GM12878 (cell line): ENCODE results near the gene CNOT10.

ENCODE experiments used
- CREB1 ChIP-seq: IDR thresholded peaks from 2 replicates; pipeline ENCODE4 v1.6.1; 2012; ENCODE audit warnings: low read depth, mild to moderate bottlenecking, inconsistent platforms
- CREM ChIP-seq: IDR thresholded peaks from 2 replicates; pipeline ENCODE4 v1.6.1; 2014; ENCODE audit warnings: antibody characterized with exemption, low read depth
- POLR2A ChIP-seq: IDR thresholded peaks from 2 replicates; pipeline ENCODE4 v1.6.1; 2011; ENCODE audit warnings: low read depth, mild to moderate bottlenecking, low read length
- ZNF207 ChIP-seq: fragments of 450-650 bp; IDR thresholded peaks from 2 replicates; pipeline ENCODE4 v1.6.1; 2014; ENCODE audit warnings: antibody characterized with exemption, mild to moderate bottlenecking, borderline replicate concordance
- ZNF274 ChIP-seq: IDR thresholded peaks from one replicate; pipeline ENCODE4 v1.8.0; 2011; ENCODE audit not compliant: insufficient read length, insufficient read depth
- TF ChIP-seq, protein P1 (sequence below): fragments of 450-650 bp; IDR thresholded peaks from 2 replicates; pipeline ENCODE4 v1.6.1; 2017; ENCODE audit warnings: mild to moderate bottlenecking
- TF ChIP-seq, protein P2 (sequence below), 3 experiments: IDR thresholded peaks in 2 of 3; conservative IDR thresholded peaks in 1 of 3; 2 replicates each; pipeline ENCODE4 v1.5.1; 2011; ENCODE audit warnings: low read depth in 3 of 3, low read length in 3 of 3, mild to moderate bottlenecking in 3 of 3, control low read depth in 2 of 3, moderate library complexity in 2 of 3, inconsistent platforms in 1 of 3, mixed read lengths in 1 of 3; ENCODE audit not compliant: control insufficient read depth in 2 of 3, insufficient read depth in 1 of 3; ENCODE audit errors: extremely low read depth in 1 of 3
- TF ChIP-seq, protein P3 (sequence below): fragments of 450-650 bp; IDR thresholded peaks from 2 replicates; pipeline ENCODE4 v1.6.1; 2018; ENCODE audit warnings: borderline replicate concordance, mild to moderate bottlenecking; ENCODE audit not compliant: partially characterized antibody
- TF ChIP-seq, protein P4 (sequence below): fragments of 450-650 bp; IDR thresholded peaks from 2 replicates; pipeline ENCODE4 v1.6.1; 2017; ENCODE audit warnings: mild to moderate bottlenecking, moderate library complexity

DNA sequence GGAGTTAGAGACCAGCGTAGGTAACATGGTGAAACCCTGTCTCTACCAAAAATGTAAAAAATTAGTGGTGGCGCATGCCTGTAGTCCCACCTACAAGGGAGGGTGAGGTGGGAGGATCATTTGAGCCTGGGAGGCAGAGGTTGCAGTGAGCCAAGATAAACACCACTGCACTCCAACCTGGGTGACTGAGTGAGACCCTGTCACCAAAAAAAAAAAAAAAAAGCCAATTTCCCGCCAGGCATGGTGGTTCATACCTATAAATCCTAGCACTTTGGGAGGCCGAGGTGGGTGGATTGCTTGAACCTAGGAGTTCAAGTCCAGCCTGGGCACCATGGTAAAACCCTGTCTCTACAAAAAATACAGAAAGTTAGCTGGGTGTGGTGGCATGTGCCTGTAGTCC lies 6.9 kb downstream of the CNOT10 start:
- TF ChIP-seq ZNF207 (no peak), CREB1 (no peak), ZNF274 (no peak), POLR2A (no peak), CREM (no peak)
- TF ChIP-seq, protein P1, sequence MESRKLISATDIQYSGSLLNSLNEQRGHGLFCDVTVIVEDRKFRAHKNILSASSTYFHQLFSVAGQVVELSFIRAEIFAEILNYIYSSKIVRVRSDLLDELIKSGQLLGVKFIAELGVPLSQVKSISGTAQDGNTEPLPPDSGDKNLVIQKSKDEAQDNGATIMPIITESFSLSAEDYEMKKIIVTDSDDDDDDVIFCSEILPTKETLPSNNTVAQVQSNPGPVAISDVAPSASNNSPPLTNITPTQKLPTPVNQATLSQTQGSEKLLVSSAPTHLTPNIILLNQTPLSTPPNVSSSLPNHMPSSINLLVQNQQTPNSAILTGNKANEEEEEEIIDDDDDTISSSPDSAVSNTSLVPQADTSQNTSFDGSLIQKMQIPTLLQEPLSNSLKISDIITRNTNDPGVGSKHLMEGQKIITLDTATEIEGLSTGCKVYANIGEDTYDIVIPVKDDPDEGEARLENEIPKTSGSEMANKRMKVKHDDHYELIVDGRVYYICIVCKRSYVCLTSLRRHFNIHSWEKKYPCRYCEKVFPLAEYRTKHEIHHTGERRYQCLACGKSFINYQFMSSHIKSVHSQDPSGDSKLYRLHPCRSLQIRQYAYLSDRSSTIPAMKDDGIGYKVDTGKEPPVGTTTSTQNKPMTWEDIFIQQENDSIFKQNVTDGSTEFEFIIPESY, result no peak
- TF ChIP-seq, protein P2, sequence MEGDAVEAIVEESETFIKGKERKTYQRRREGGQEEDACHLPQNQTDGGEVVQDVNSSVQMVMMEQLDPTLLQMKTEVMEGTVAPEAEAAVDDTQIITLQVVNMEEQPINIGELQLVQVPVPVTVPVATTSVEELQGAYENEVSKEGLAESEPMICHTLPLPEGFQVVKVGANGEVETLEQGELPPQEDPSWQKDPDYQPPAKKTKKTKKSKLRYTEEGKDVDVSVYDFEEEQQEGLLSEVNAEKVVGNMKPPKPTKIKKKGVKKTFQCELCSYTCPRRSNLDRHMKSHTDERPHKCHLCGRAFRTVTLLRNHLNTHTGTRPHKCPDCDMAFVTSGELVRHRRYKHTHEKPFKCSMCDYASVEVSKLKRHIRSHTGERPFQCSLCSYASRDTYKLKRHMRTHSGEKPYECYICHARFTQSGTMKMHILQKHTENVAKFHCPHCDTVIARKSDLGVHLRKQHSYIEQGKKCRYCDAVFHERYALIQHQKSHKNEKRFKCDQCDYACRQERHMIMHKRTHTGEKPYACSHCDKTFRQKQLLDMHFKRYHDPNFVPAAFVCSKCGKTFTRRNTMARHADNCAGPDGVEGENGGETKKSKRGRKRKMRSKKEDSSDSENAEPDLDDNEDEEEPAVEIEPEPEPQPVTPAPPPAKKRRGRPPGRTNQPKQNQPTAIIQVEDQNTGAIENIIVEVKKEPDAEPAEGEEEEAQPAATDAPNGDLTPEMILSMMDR (IDR thresholded peaks at IDR 0.05 in 2 of 3, conservative IDR thresholded peaks at IDR 0.05 in 1 of 3; ENCODE audit: control insufficient read depth in 2 of 3, extremely low read depth in 1 of 3, insufficient read depth in 1 of 3, low read depth in 3 of 3, low read length in 3 of 3), result no peak
- TF ChIP-seq, protein P3, sequence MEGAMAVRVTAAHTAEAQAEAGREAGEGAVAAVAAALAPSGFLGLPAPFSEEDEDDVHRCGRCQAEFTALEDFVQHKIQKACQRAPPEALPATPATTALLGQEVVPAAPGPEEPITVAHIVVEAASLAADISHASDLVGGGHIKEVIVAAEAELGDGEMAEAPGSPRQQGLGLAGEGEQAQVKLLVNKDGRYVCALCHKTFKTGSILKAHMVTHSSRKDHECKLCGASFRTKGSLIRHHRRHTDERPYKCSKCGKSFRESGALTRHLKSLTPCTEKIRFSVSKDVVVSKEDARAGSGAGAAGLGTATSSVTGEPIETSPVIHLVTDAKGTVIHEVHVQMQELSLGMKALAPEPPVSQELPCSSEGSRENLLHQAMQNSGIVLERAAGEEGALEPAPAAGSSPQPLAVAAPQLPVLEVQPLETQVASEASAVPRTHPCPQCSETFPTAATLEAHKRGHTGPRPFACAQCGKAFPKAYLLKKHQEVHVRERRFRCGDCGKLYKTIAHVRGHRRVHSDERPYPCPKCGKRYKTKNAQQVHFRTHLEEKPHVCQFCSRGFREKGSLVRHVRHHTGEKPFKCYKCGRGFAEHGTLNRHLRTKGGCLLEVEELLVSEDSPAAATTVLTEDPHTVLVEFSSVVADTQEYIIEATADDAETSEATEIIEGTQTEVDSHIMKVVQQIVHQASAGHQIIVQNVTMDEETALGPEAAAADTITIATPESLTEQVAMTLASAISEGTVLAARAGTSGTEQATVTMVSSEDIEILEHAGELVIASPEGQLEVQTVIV, result no peak
- TF ChIP-seq, protein P4, sequence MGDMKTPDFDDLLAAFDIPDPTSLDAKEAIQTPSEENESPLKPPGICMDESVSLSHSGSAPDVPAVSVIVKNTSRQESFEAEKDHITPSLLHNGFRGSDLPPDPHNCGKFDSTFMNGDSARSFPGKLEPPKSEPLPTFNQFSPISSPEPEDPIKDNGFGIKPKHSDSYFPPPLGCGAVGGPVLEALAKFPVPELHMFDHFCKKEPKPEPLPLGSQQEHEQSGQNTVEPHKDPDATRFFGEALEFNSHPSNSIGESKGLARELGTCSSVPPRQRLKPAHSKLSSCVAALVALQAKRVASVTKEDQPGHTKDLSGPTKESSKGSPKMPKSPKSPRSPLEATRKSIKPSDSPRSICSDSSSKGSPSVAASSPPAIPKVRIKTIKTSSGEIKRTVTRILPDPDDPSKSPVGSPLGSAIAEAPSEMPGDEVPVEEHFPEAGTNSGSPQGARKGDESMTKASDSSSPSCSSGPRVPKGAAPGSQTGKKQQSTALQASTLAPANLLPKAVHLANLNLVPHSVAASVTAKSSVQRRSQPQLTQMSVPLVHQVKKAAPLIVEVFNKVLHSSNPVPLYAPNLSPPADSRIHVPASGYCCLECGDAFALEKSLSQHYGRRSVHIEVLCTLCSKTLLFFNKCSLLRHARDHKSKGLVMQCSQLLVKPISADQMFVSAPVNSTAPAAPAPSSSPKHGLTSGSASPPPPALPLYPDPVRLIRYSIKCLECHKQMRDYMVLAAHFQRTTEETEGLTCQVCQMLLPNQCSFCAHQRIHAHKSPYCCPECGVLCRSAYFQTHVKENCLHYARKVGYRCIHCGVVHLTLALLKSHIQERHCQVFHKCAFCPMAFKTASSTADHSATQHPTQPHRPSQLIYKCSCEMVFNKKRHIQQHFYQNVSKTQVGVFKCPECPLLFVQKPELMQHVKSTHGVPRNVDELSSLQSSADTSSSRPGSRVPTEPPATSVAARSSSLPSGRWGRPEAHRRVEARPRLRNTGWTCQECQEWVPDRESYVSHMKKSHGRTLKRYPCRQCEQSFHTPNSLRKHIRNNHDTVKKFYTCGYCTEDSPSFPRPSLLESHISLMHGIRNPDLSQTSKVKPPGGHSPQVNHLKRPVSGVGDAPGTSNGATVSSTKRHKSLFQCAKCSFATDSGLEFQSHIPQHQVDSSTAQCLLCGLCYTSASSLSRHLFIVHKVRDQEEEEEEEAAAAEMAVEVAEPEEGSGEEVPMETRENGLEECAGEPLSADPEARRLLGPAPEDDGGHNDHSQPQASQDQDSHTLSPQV, result no peak
